MCF 10A (cell line): ENCODE results near the gene ITGB8. TPM values are rescaled to one million over a fixed set of nuclear protein-coding genes. Genes with fewer than 3 reads are reported as not detected.
A peak's percentile ranks its signal among the peaks of the same experiment; 100 is the strongest.

Experiments
- BruUV-seq: library from RNA; stranded (reverse); fragments of 400-500 nt; replicated peaks from 2 replicates; lab custom pipeline; 2021; lab: Mats Ljungman, UMichigan
- CTCF ChIA-PET: fragments of 300-600 bp; sonication (Branson Sonifier 250); formaldehyde crosslinking; extraction: SDS; loops from one replicate; lab custom pipeline; 2021; ENCODE audit warnings: antibody characterized with exemption, inconsistent platforms; lab: Yijun Ruan, JAX
- POLR2A ChIA-PET: fragments of 300-600, 350-650 bp; sonication (Branson Sonifier 250); formaldehyde crosslinking; extraction: SDS; loops from one replicate; lab custom pipeline; 2020; ENCODE audit warnings: antibody characterized with exemption, inconsistent platforms; lab: Yijun Ruan, JAX
- DNase-seq: peaks from one replicate; pipeline ENCODE4 v3.0.0-alpha.2; 2018; ENCODE audit not compliant: unreplicated experiment
- H3K27ac Mint-ChIP-seq: one replicate; pipeline ENCODE4 v1.8.0; 2022; ENCODE audit warnings: mild to moderate bottlenecking, low read depth, mixed read lengths; ENCODE audit not compliant: unreplicated experiment
- H3K27me3 Mint-ChIP-seq: one replicate; pipeline ENCODE4 v1.8.0; 2022; ENCODE audit warnings: mixed read lengths; ENCODE audit not compliant: insufficient read depth, unreplicated experiment
- H3K36me3 Mint-ChIP-seq: one replicate; pipeline ENCODE4 v1.8.0; 2022; ENCODE audit warnings: mild to moderate bottlenecking, moderate library complexity, mixed read lengths; ENCODE audit not compliant: insufficient read depth, unreplicated experiment
- H3K4me1 Mint-ChIP-seq: one replicate; pipeline ENCODE4 v1.8.0; 2022; ENCODE audit warnings: mixed read lengths; ENCODE audit not compliant: insufficient read depth, unreplicated experiment
- H3K4me3 Mint-ChIP-seq: one replicate; pipeline ENCODE4 v1.8.0; 2022; ENCODE audit warnings: mild to moderate bottlenecking, moderate library complexity, mixed read lengths; ENCODE audit not compliant: unreplicated experiment
- H3K9me3 Mint-ChIP-seq: one replicate; pipeline ENCODE4 v1.8.0; 2022; ENCODE audit warnings: mixed read lengths; ENCODE audit not compliant: unreplicated experiment
- CTCF ChIP-seq: fragments of 200-600 bp; IDR thresholded peaks from one replicate; pipeline ENCODE4 v1.8.0; 2022; ENCODE audit warnings: antibody characterized with exemption, mild to moderate bottlenecking; ENCODE audit not compliant: unreplicated experiment
- intact Hi-C: fragments of 100-400 bp; cut with micrococcal nuclease; formaldehyde crosslinking; loops from 2 replicates; pipeline ENCODE4 v1.14.1; 2022
- total RNA-seq: library from RNA; stranded (reverse); gene quantifications from 2 replicates; pipeline ENCODE4 v1.2.3, GENCODE V29; 2022

ITGB8 gene
- total RNA-seq, 1 experiment from 2014 or later = 38.1 TPM

- TF ChIP-seq CTCF = no peak
- no peak for DNase-seq
- no peaks in the 10 kb centered on the region for H3K9me3 Mint-ChIP-seq
- no peaks in the 10 kb centered on the region for H3K27me3 Mint-ChIP-seq
- intact Hi-C loops = no loop called here
- BruUV-seq = TSS peak; percentile 70
- ChIA-PET POLR2A (no interaction called here), CTCF (no interaction called here)
- peaks cover 82% of the 10 kb centered on the region for H3K36me3 Mint-ChIP-seq
- no peak overlapping the region for H3K27ac Mint-ChIP-seq
- H3K4me1 Mint-ChIP-seq = peaks cover 27% of the 10 kb centered on the region
- H3K4me3 Mint-ChIP-seq = no peak overlapping the region
These were observed 64.8 kb downstream of the ITGB8 start for GRCh38 chr7:20395511-20395910.

- TF ChIP-seq CTCF = no peak
- Mint-ChIP-seq H3K27me3 (no peaks in the 10 kb centered on the region), H3K36me3 (peaks cover 79% of the 10 kb centered on the region), H3K4me1 (peaks cover 8% of the 10 kb centered on the region), H3K9me3 (no peaks in the 10 kb centered on the region), H3K4me3 (no peak overlapping the region), H3K27ac (peak overlapping the region; percentile 69)
- POLR2A ChIA-PET = interaction anchor here (0.7 to 5.2 kb wide), 5 partner anchors 10 to 69 kb away, joined by 3 to 32 read pairs (median 3); partner anchors contain the start of gene ITGB8
- intact Hi-C loops = no loop called here
- no TSS peak for BruUV-seq
- peak; percentile 25 for DNase-seq
- CTCF ChIA-PET = interaction anchor here (1.0 kb wide), 1 partner anchor 83 kb away, joined by 3 read pairs; no protein-coding TSS in a partner anchor
These were observed 68.8 kb downstream of the ITGB8 start for GRCh38 chr7:20399521-20399920.

- no peaks in the 10 kb centered on the region for H3K9me3 Mint-ChIP-seq
- intact Hi-C loops = loop anchor here (1.0 kb wide), 1 partner anchor 72 kb away; the partner anchor contains the start of gene ITGB8
- no peak overlapping the region for H3K4me3 Mint-ChIP-seq
- ChIA-PET CTCF (interaction anchor here (0.6 to 1.7 kb wide), 12 partner anchors 9 to 693 kb away, joined by 3 to 7 read pairs (median 3); no protein-coding TSS in a partner anchor), POLR2A (interaction anchor here (5.2 kb wide), 1 partner anchor 71 kb away, joined by 32 read pairs; the partner anchor contains the start of gene ITGB8)
- DNase-seq = no peak
- no peak for TF ChIP-seq CTCF
- peaks cover 80% of the 10 kb centered on the region for H3K36me3 Mint-ChIP-seq
- no peaks in the 10 kb centered on the region for H3K27me3 Mint-ChIP-seq
- H3K4me1 Mint-ChIP-seq = peaks cover 9% of the 10 kb centered on the region
- no TSS peak for BruUV-seq
- H3K27ac Mint-ChIP-seq = no peak overlapping the region
These were observed 71.4 kb downstream of the ITGB8 start for GRCh38 chr7:20401861-20402746.

- H3K4me3 Mint-ChIP-seq = no peak overlapping the region
- no peaks in the 10 kb centered on the region for H3K9me3 Mint-ChIP-seq
- intact Hi-C loops = loop anchor here (1.0 kb wide), 1 partner anchor 72 kb away; the partner anchor contains the start of gene ITGB8
- CTCF ChIA-PET = interaction anchor here (0.6 to 1.7 kb wide), 10 partner anchors 10 to 694 kb away, joined by 3 to 7 read pairs (median 4); no protein-coding TSS in a partner anchor
- DNase-seq = no peak
- no TSS peak for BruUV-seq
- H3K27ac Mint-ChIP-seq = no peak overlapping the region
- POLR2A ChIA-PET = interaction anchor here (1.2 to 5.2 kb wide), 2 partner anchors 68 to 72 kb away, joined by 3 to 32 read pairs; partner anchors contain the start of gene ITGB8
- H3K27me3 Mint-ChIP-seq = no peaks in the 10 kb centered on the region
- no peak for TF ChIP-seq CTCF
- peaks cover 73% of the 10 kb centered on the region for H3K36me3 Mint-ChIP-seq
- peaks cover 16% of the 10 kb centered on the region for H3K4me1 Mint-ChIP-seq
These were observed 72.1 kb downstream of the ITGB8 start for GRCh38 chr7:20402747-20403230.
